ENCODE results near the gene OR10A4.
"Not testable (repeated sequence)": the region's sequence is repeated elsewhere in the genome, so short reads cannot be mapped to it uniquely, and the experiment has no call there.

OR10A4 gene

DNA sequence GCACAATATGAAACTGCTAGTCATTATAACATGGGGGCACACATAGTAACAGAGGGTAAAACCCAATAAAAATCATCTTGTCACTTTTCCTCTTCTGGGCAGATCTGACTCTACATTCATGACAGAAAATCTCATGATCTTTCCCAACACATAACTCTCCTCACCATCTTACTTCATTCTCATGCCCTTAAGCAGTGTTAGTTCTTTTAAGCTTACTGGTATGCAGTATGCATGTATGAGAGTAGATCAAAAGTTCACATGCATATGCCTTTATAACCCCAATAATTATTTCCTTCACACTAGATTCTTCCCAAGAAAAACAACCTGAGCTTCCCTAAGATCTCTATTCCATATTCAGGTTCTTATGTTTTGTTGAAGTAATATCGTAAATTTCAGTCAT is 5.1 kb upstream of the OR10A4 start:
- in situ Hi-C loops (cut with HindIII; ENCODE audit: low pct_unique_long_range_greater_than_20kb, low sequenced_read_pairs) = no loop called here
- DNase-seq (ENCODE audit: low read depth in 1 of 2, low spot score in 1 of 2) = no peak
- TF ChIP-seq JUND (IDR thresholded peaks at IDR 0.05; ENCODE audit: low read depth) = no peak

DNA sequence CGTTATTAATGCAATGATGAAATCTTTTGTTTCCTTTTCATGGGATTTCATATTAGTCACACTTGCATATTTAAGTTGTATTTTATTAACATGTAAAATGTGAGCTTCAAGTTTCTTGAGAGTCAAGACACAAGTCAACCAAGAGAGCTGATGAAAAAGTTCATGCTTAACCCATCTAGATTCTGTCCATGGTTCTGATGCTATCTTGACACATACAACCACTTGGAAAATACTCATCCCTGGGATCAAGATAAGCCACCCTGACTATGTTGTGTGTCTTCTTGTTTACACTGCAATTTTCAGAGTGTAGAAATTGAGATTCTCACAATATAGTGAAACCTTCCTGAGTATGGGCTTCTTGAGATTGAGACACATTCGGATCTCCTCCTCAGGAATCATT is 664 bp upstream of the OR10A4 start:
- no peak for TF ChIP-seq JUND (IDR thresholded peaks at IDR 0.05; ENCODE audit: low read depth)
- in situ Hi-C loops (cut with HindIII; ENCODE audit: low pct_unique_long_range_greater_than_20kb, low sequenced_read_pairs) = no loop called here

DNA sequence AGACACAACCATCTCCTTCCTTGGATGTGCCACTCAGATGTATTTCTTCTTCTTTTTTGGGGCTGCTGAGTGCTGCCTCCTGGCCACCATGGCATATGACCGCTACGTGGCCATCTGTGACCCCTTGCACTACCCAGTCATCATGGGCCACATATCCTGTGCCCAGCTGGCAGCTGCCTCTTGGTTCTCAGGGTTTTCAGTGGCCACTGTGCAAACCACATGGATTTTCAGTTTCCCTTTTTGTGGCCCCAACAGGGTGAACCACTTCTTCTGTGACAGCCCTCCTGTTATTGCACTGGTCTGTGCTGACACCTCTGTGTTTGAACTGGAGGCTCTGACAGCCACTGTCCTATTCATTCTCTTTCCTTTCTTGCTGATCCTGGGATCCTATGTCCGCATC is 489 bp downstream of the OR10A4 start:
- in situ Hi-C loops (cut with HindIII; ENCODE audit: low pct_unique_long_range_greater_than_20kb, low sequenced_read_pairs) = no loop called here
- TF ChIP-seq JUND (IDR thresholded peaks at IDR 0.05; ENCODE audit: low read depth) = no peak

More for the DNA sequence above, 664 bp upstream of the OR10A4 start:
- no peak for DNase-seq (ENCODE audit: low read depth in 1 of 2, low spot score in 1 of 2)

DNA sequence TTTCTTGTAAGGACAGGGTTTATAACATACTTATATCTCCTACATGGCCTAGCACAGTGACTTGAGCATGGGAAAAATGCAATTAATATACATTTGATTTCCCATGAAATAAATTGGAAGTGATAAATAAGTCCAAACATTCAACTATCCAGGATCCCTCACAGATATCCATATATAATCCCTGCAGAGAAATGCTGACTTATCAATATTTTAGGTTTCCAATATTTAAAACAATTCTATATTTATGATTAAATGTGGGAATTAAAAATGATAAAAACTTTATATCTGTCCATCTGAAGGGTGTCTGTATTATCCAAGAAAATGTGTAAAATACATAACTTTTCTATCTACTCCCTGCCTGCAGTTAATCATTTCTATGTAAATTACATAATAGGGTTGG is 6.3 kb downstream of the OR10A4 start:
- TF ChIP-seq JUND (IDR thresholded peaks at IDR 0.05; ENCODE audit: low read depth) = no peak
- DNase-seq (ENCODE audit: low read depth in 1 of 2, low spot score in 1 of 2) = no peak
- in situ Hi-C loops (cut with HindIII; ENCODE audit: low pct_unique_long_range_greater_than_20kb, low sequenced_read_pairs) = no loop called here

More for the DNA sequence above, 489 bp downstream of the OR10A4 start:
- DNase-seq (ENCODE audit: low read depth in 1 of 2, low spot score in 1 of 2) = no peak

DNA sequence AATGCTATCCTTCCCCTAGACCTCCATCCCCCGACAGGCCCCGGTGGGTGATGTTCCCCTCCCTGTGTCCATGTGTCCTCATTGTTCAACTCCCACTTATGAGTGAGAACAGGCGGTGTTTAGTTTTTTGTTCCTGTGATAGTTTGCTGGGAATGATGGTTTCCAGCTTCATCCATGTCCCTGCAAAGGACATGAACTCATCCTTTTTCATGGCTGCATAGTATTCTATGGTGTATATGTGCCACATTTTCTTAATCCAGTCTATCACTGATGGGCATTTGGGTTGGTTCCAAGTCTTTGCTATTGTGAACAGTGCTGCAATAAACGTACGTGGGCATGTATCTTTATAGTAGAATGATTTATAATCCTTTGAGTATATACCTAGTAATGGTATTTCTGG is 11.3 kb downstream of the OR10A4 start:
- in situ Hi-C loops (cut with HindIII; ENCODE audit: low pct_unique_long_range_greater_than_20kb, low sequenced_read_pairs); DNase-seq (ENCODE audit: low read depth in 1 of 2, low spot score in 1 of 2): not testable (repeated sequence)

DNA sequence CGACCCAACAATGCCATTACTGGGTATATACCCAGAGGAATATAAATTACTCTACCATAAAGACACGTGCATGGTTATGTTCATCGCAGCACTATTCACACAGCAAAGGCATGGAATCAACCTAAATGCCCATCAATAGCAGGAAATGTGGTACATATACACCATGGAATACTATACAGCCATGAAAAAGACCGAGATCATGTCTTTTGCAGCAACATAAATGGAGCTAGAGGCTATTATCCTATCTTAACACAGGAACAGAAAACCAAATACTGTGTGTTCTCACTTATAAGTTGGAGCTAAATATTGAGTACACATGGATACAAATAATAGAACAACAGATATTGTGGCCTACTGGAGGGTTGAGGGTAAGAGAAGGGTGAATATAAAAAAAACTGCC is 12.4 kb downstream of the OR10A4 start:
- no peak for DNase-seq (ENCODE audit: low read depth in 1 of 2, low spot score in 1 of 2)
- TF ChIP-seq JUND (IDR thresholded peaks at IDR 0.05; ENCODE audit: low read depth) = no peak
- in situ Hi-C loops (cut with HindIII; ENCODE audit: low pct_unique_long_range_greater_than_20kb, low sequenced_read_pairs) = no loop called here

DNA sequence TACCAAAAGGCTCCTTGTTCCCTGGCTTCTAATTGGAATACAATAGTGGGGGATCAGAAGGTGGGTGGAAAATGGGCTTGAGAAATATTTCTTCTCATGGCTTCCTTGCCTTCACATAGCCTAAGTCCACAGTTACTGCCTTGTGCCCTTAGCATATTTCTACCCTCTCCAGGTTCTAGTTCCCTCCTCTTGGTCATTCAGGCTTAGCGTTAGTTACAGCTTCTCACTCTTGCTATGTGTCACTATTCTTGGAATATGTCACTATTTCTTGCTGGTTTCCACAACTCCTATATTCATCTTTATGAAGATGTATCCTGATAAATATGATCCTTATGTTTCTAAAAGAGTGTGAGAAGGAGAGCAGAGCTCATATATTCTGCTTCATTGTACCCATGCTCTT is 13.4 kb downstream of the OR10A4 start:
- no peak for DNase-seq (ENCODE audit: low read depth in 1 of 2, low spot score in 1 of 2)
- in situ Hi-C loops (cut with HindIII; ENCODE audit: low pct_unique_long_range_greater_than_20kb, low sequenced_read_pairs) = no loop called here
- TF ChIP-seq JUND (IDR thresholded peaks at IDR 0.05; ENCODE audit: low read depth) = no peak

DNA sequence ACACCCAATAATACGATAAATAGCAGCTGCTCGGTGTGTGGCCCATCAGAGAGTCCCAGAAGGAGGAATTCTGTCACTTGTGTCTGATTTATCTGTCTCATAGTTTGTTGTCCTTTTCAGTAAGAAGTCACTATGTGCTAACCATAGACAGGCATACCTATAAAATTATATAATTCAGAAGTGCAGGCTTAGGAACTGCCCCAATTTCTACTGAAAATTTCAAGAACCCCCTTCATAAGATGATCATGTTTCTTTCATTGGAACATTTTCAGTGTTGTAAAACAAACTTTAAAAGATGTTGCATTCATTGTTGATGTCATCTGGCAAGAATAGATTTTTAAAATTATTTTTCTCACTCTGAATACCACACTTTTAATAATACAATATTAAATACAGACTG is 16.0 kb downstream of the OR10A4 start, which contains the start of gene OR2D2:
Gene OR2D2, minus strand, starts transcription at position 101 of the 400 bp plus-strand sequence. Its CDS starts 0 bp downstream, at position 101.
- DNase-seq (ENCODE audit: low read depth in 1 of 2, low spot score in 1 of 2) = no peak
- TF ChIP-seq JUND (IDR thresholded peaks at IDR 0.05; ENCODE audit: low read depth) = no peak
- in situ Hi-C loops (cut with HindIII; ENCODE audit: low pct_unique_long_range_greater_than_20kb, low sequenced_read_pairs) = no loop called here

DNA sequence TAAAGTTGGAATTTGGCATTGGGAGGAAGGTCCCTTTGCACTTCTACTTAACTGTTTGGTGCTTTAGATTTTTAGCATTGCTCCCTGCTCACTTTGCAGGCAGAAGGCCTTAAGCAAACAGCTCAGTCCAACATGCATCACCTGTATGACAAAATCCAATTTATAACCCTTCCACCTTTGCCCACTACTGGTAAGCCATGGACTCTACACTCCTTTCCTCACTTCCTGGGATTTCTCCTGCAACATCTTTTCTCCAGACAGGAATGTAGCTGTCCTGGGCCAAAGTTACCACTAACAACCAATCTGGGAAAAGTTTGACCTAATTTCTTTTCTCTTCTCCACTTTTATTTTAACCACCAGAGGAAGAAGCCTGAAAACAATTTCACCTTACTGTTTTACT is 17.7 kb downstream of the OR10A4 start:
- in situ Hi-C loops (cut with HindIII; ENCODE audit: low pct_unique_long_range_greater_than_20kb, low sequenced_read_pairs) = no loop called here
- DNase-seq (ENCODE audit: low read depth in 1 of 2, low spot score in 1 of 2) = no peak
- no peak for TF ChIP-seq JUND (IDR thresholded peaks at IDR 0.05; ENCODE audit: low read depth)

DNA sequence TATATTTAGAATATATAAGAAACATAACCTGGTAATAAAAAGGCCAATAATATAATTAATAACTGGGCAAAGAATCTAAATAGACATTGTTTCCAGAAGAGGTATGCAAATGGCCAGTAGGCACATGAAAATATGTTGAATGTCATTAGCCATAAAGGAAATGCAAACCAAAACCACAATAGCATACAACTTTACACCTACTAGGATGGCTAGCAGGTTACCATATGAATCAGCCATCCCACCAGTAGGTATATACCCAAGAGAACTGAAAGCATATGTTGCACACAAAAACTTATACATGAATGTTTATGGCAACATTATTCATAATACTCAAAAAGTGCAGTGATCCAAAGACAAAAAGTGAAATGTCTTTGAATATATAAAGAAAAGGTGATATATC is 18.6 kb downstream of the OR10A4 start:
- TF ChIP-seq JUND (IDR thresholded peaks at IDR 0.05; ENCODE audit: low read depth) = no peak
- in situ Hi-C loops (cut with HindIII; ENCODE audit: low pct_unique_long_range_greater_than_20kb, low sequenced_read_pairs) = no loop called here
- no peak for DNase-seq (ENCODE audit: low read depth in 1 of 2, low spot score in 1 of 2)

DNA sequence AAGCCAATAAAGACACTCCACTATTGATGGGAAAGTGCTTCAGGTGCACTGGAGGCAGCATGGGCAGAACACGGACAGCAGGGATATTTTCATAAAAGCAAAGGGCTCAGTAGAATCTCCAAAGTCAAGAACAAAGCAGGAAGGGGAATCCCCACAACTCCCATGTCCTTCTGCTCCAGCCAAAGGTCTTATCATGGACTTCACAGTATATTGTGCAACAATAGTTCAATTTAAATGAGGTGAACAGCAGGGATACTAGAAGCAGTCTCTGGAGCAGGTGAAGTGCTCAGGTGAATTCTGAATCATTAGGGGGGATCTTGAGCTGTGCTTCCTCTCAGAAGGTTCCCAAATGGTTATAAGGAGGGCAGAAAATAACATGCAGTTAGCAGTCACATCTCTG is 22.5 kb downstream of the OR10A4 start:
- in situ Hi-C loops (cut with HindIII; ENCODE audit: low pct_unique_long_range_greater_than_20kb, low sequenced_read_pairs) = no loop called here
- TF ChIP-seq JUND (IDR thresholded peaks at IDR 0.05; ENCODE audit: low read depth) = no peak

DNA sequence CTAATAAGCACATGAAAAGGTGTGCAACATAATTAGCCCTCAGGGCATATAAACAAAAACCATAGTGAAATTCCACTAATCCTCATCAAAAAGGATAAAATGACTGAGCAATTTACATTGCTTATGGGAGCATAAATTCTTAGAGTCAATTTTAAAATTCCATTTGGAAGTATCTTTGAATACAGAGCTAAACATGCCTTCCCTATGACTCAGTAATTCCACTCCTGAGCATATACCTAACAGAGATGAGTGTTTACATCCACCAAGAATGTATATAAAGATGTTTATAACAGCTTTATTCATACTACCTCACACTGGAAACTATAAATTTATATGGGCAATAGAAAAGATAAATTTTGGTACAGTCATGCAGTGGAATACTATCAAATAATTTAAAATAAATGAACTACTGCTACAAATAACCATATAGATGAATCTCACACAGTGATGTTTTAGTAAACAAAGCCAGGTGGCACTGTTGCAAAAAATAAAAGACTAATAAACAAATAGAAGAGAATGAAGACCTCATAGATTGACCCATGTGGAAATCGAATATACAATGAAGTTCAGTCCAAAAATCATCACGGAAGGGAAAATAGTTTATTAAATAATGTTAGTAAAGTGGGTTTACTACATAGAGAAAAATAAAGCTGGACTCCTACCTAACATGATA is 24.0 kb downstream of the OR10A4 start:
- in situ Hi-C loops (cut with HindIII; ENCODE audit: low pct_unique_long_range_greater_than_20kb, low sequenced_read_pairs) = no loop called here
- DNase-seq (ENCODE audit: low read depth in 1 of 2, low spot score in 1 of 2) = no peak
- no peak for TF ChIP-seq JUND (IDR thresholded peaks at IDR 0.05; ENCODE audit: low read depth)

More for the DNA sequence above, 22.5 kb downstream of the OR10A4 start:
- DNase-seq (ENCODE audit: low read depth in 1 of 2, low spot score in 1 of 2) = no peak

DNA sequence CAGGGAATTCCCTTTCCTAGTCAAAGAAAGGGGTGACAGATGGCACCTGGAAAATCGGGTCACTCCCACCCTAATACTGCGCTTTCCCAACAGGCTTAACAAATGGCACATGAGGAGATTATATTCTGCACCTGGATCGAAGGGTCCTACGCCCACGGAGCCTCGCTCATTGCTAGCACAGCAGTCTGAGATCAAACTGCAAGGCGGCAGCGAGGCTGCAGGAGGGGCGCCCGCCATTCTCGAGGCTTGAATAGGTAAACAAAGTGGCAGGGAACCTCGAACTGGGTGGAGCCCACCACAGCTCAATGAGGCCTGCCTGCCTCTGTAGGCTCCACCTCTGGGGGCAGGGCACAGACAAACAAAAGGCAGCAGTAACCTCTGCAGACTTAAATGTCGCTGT is 28.4 kb downstream of the OR10A4 start:
- in situ Hi-C loops (cut with HindIII; ENCODE audit: low pct_unique_long_range_greater_than_20kb, low sequenced_read_pairs); DNase-seq (ENCODE audit: low read depth in 1 of 2, low spot score in 1 of 2): not testable (repeated sequence)

DNA sequence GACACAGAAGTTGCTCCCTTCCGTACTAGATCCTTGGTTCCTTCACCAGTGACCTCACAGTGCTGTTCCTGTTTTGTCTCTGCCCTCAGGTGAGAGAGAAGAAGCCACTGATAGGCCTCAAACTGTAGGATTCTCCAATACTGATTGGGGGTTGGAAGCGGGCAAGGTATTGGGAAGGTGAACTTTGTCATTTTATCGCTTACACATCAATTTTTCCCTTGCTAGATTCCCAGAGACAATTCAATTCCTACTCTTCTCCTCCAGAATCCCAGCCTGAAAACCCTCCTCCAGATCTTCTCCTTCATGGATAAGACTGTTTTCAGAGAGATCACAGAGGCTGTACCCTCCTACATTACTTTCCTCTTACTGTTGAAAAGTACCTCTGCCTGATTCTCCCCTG is 35.0 kb downstream of the OR10A4 start:
- TF ChIP-seq JUND (IDR thresholded peaks at IDR 0.05; ENCODE audit: low read depth) = no peak
- in situ Hi-C loops (cut with HindIII; ENCODE audit: low pct_unique_long_range_greater_than_20kb, low sequenced_read_pairs) = no loop called here
- no peak for DNase-seq (ENCODE audit: low read depth in 1 of 2, low spot score in 1 of 2)

Data from T47D (cell line).